Measurements from ENCODE around the gene TBC1D21.

DNA sequence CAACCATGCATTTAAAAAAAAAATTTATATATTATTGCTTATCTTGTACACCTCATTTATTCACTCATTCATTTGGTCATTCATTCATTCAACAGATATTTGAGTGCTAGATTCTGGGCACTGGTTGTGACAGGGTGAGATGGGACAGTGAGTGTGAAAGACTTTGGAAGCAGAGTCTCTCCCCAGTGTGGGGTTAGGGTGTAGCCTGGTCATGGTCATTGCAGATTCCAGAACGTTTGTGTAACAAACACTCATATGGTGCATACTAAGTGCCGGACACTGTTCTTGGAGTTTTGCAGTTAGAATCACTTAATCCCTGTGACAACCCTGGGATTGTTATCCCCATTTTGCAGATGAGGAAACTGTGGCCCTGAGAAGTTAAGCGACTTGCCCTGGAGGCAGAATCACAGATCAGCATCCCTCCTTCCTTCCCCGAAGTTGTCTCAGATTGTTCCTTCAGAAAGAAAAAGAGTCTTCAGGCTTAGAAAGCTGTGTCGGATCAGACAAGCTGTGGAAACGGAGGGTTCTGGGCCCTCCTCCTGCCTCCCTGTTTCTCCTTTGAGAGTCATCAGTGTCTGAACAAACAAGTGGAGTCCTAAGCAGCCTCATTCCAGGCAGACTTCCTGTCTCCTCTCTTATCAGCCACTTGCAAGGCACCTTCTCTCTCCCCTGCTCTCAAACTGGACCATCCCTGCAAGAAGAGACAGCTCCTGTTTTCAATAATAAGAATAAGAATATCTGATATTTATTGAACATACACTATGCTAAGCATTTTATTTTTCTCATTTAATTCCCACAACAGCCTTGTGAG is 59.2 kb downstream of the TBC1D21 start:
- TF ChIP-seq POLR2A (IDR thresholded peaks at IDR 0.05), result no peak
- TF ChIP-seq, protein P1, sequence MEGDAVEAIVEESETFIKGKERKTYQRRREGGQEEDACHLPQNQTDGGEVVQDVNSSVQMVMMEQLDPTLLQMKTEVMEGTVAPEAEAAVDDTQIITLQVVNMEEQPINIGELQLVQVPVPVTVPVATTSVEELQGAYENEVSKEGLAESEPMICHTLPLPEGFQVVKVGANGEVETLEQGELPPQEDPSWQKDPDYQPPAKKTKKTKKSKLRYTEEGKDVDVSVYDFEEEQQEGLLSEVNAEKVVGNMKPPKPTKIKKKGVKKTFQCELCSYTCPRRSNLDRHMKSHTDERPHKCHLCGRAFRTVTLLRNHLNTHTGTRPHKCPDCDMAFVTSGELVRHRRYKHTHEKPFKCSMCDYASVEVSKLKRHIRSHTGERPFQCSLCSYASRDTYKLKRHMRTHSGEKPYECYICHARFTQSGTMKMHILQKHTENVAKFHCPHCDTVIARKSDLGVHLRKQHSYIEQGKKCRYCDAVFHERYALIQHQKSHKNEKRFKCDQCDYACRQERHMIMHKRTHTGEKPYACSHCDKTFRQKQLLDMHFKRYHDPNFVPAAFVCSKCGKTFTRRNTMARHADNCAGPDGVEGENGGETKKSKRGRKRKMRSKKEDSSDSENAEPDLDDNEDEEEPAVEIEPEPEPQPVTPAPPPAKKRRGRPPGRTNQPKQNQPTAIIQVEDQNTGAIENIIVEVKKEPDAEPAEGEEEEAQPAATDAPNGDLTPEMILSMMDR (IDR thresholded peaks at IDR 0.05), result no peak
